H1 (cell line): ENCODE results near the gene OVCA2. TPM values are rescaled to one million over a fixed set of nuclear protein-coding genes. Genes with fewer than 3 reads are reported as not detected.

ENCODE experiments used
- BRCA1 ChIP-seq: IDR thresholded peaks from 2 replicates; pipeline ENCODE4 v1.6.1; 2012; ENCODE audit warnings: low read depth, low read length, improper control_type of control experiment
- MAFK ChIP-seq: IDR thresholded peaks from 2 replicates; pipeline ENCODE4 v1.6.1; 2012; ENCODE audit warnings: low read depth, mild to moderate bottlenecking, improper control_type of control experiment, low read length
- polyA plus RNA-seq, 7 experiments: library from polyadenylated mRNA; depleted of rRNA in 3 of 7; stranded (reverse) in 5 of 7; unstranded in 2 of 7; fragments of >200 nt in 5 of 7; fragments of 200-250 nt in 2 of 7; gene quantifications; 1 replicate in 5 of 7; 2 replicates in 1 of 7; 4 replicates in 1 of 7; pipeline versions ENCODE4 v1.2.1 to v1.2.3, GENCODE V29; 2011 to 2013; ENCODE audit warnings: missing spikeins in 2 of 7, mixed read lengths in 2 of 7
- total RNA-seq: library from RNA; stranded (reverse); fragmentation: NEBNext Ultra II Directional; extraction: Animal tissue kit (Norgen Biotek cat#: 25700); gene quantifications from 2 replicates; pipeline ENCODE4 v1.2.1, GENCODE V29; 2021
- TF ChIP-seq, protein P1 (sequence below): fragments of 300-600 bp; sonication (generic); IDR thresholded peaks from 2 replicates; pipeline ENCODE4 v1.7.1; 2012; ENCODE audit warnings: low read length, moderate library complexity, mild to moderate bottlenecking, inconsistent platforms; ENCODE audit not compliant: insufficient replicate concordance
- TF ChIP-seq, protein P2 (sequence below): IDR thresholded peaks from 2 replicates; pipeline ENCODE4 v1.6.1; 2011; ENCODE audit warnings: low read depth, mild to moderate bottlenecking, low read length; ENCODE audit not compliant: insufficient read depth
- TF ChIP-seq, protein P3 (sequence below): IDR thresholded peaks from 2 replicates; pipeline ENCODE4 v1.6.1; 2012; ENCODE audit warnings: inconsistent platforms

Gene OVCA2
- total and polyA plus RNA-seq, 2 of the 8 experiments (the other 6 are each of a cell fraction or from before 2014, with no cell fraction given) = 15.3 to 37.0 TPM

DNA sequence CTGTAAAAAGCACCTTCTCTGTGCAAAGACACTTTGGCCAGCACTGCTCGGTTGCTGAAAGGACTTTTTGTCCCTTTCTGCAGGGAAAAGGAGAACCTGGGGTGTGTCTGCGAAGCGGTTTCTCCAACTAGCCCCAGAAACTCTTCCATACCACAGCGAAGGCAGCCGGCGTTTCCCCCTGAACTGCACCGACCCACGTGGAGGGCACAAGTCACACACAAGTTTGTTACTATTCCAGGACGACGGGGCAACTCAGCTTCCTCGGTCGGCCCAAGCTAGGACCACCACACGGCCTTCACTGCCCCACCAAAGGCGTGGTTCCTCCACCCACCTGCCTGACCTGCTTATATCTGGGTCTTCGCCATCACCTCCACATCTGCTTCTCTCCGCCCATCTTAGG lies 18.6 kb upstream of the OVCA2 start (continued):
- TF ChIP-seq, protein P1, sequence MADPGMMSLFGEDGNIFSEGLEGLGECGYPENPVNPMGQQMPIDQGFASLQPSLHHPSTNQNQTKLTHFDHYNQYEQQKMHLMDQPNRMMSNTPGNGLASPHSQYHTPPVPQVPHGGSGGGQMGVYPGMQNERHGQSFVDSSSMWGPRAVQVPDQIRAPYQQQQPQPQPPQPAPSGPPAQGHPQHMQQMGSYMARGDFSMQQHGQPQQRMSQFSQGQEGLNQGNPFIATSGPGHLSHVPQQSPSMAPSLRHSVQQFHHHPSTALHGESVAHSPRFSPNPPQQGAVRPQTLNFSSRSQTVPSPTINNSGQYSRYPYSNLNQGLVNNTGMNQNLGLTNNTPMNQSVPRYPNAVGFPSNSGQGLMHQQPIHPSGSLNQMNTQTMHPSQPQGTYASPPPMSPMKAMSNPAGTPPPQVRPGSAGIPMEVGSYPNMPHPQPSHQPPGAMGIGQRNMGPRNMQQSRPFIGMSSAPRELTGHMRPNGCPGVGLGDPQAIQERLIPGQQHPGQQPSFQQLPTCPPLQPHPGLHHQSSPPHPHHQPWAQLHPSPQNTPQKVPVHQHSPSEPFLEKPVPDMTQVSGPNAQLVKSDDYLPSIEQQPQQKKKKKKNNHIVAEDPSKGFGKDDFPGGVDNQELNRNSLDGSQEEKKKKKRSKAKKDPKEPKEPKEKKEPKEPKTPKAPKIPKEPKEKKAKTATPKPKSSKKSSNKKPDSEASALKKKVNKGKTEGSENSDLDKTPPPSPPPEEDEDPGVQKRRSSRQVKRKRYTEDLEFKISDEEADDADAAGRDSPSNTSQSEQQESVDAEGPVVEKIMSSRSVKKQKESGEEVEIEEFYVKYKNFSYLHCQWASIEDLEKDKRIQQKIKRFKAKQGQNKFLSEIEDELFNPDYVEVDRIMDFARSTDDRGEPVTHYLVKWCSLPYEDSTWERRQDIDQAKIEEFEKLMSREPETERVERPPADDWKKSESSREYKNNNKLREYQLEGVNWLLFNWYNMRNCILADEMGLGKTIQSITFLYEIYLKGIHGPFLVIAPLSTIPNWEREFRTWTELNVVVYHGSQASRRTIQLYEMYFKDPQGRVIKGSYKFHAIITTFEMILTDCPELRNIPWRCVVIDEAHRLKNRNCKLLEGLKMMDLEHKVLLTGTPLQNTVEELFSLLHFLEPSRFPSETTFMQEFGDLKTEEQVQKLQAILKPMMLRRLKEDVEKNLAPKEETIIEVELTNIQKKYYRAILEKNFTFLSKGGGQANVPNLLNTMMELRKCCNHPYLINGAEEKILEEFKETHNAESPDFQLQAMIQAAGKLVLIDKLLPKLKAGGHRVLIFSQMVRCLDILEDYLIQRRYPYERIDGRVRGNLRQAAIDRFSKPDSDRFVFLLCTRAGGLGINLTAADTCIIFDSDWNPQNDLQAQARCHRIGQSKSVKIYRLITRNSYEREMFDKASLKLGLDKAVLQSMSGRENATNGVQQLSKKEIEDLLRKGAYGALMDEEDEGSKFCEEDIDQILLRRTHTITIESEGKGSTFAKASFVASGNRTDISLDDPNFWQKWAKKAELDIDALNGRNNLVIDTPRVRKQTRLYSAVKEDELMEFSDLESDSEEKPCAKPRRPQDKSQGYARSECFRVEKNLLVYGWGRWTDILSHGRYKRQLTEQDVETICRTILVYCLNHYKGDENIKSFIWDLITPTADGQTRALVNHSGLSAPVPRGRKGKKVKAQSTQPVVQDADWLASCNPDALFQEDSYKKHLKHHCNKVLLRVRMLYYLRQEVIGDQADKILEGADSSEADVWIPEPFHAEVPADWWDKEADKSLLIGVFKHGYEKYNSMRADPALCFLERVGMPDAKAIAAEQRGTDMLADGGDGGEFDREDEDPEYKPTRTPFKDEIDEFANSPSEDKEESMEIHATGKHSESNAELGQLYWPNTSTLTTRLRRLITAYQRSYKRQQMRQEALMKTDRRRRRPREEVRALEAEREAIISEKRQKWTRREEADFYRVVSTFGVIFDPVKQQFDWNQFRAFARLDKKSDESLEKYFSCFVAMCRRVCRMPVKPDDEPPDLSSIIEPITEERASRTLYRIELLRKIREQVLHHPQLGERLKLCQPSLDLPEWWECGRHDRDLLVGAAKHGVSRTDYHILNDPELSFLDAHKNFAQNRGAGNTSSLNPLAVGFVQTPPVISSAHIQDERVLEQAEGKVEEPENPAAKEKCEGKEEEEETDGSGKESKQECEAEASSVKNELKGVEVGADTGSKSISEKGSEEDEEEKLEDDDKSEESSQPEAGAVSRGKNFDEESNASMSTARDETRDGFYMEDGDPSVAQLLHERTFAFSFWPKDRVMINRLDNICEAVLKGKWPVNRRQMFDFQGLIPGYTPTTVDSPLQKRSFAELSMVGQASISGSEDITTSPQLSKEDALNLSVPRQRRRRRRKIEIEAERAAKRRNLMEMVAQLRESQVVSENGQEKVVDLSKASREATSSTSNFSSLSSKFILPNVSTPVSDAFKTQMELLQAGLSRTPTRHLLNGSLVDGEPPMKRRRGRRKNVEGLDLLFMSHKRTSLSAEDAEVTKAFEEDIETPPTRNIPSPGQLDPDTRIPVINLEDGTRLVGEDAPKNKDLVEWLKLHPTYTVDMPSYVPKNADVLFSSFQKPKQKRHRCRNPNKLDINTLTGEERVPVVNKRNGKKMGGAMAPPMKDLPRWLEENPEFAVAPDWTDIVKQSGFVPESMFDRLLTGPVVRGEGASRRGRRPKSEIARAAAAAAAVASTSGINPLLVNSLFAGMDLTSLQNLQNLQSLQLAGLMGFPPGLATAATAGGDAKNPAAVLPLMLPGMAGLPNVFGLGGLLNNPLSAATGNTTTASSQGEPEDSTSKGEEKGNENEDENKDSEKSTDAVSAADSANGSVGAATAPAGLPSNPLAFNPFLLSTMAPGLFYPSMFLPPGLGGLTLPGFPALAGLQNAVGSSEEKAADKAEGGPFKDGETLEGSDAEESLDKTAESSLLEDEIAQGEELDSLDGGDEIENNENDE = no peak
- no peak for TF ChIP-seq BRCA1
- TF ChIP-seq, protein P2, sequence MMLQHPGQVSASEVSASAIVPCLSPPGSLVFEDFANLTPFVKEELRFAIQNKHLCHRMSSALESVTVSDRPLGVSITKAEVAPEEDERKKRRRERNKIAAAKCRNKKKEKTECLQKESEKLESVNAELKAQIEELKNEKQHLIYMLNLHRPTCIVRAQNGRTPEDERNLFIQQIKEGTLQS = no peak
- TF ChIP-seq, protein P3, sequence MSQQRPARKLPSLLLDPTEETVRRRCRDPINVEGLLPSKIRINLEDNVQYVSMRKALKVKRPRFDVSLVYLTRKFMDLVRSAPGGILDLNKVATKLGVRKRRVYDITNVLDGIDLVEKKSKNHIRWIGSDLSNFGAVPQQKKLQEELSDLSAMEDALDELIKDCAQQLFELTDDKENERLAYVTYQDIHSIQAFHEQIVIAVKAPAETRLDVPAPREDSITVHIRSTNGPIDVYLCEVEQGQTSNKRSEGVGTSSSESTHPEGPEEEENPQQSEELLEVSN = no peak
- TF ChIP-seq MAFK = no peak
